HCT116 (cell line): Measurements from ENCODE around the gene RXFP1. TPM values are rescaled to one million over a fixed set of nuclear protein-coding genes. Genes with fewer than 3 reads are reported as not detected.

Source experiments
- ATAC-seq: fragments of 200-7000 bp; cut with Tn5 transposase; 2 replicates; pipeline ENCODE4 v1.9.1; 2020; ENCODE audit warnings: mild to moderate bottlenecking, moderate library complexity
- BruUV-seq: library from RNA; stranded (reverse); fragments of 400-500 nt; replicated peaks from 2 replicates; lab custom pipeline; 2021; lab: Mats Ljungman, UMichigan
- CTCF ChIA-PET: fragments of 300-600 bp; sonication (Branson Sonifier 250); formaldehyde crosslinking; loops from one replicate; lab custom pipeline; 2021; ENCODE audit warnings: antibody characterized with exemption; lab: Charles Lee
- POLR2A ChIA-PET: fragments of 300-600, 350-600 bp; sonication (Branson Sonifier 250); formaldehyde crosslinking; loops from one replicate; lab custom pipeline; 2021; ENCODE audit warnings: antibody characterized with exemption; lab: Charles Lee
- RAD21 ChIA-PET, 2 experiments: fragments of 300-600 bp; sonication (Branson Sonifier 250); formaldehyde crosslinking; loops; one replicate each; lab custom pipeline; 2023; ENCODE audit warnings: low total read pairs in 2 of 2; ENCODE audit not compliant: uncharacterized antibody in 2 of 2, unreplicated experiment in 2 of 2, low non-redundant PET in 1 of 2; lab: Charles Lee
- DNase-seq: peaks from one replicate; pipeline ENCODE4 v3.0.0-alpha.2; 2010; ENCODE audit warnings: low read depth, low spot score
- H2AFZ ChIP-seq: fragments of 200-600 bp; shearing (Covaris generic), sonication (generic); 2 replicates; pipeline ENCODE4 v1.6.1; 2017; ENCODE audit warnings: low read depth, mixed run types, mixed read lengths, antibody characterized with exemption, low read length; ENCODE audit not compliant: poor library complexity, severe bottlenecking
- H3K27ac ChIP-seq: 2 replicates; pipeline ENCODE4 v1.5.1; 2012; ENCODE audit warnings: low read depth, low read length
- H3K27me3 ChIP-seq: fragments of 200-600 bp; sonication (generic); 2 replicates; pipeline ENCODE4 v1.6.1; 2016; ENCODE audit warnings: mixed run types, low read length, mixed read lengths; ENCODE audit not compliant: insufficient read depth
- H3K36me3 ChIP-seq, 2 experiments: fragments of 200-500 bp in 1 of 2; fragments of 200-600 bp in 1 of 2; sonication (Bioruptor generic) in 1 of 2; sonication (generic) in 1 of 2; 2 replicates each; pipeline versions ENCODE4 v1.5.1 to v1.6.1; 2014 to 2016; ENCODE audit warnings: low read length in 2 of 2, inconsistent platforms in 1 of 2, mixed read lengths in 1 of 2, mixed run types in 1 of 2; ENCODE audit not compliant: insufficient read depth in 2 of 2, control insufficient read depth in 1 of 2
- H3K4me1 ChIP-seq, 2 experiments: fragments of 200-600 bp in 1 of 2; sonication (generic) in 1 of 2; 2 replicates each; pipeline versions ENCODE4 v1.5.1 to v1.6.1; 2012 to 2017; ENCODE audit warnings: low read length in 2 of 2, inconsistent platforms in 1 of 2, mild to moderate bottlenecking in 1 of 2, mixed read lengths in 1 of 2, mixed run types in 1 of 2, moderate library complexity in 1 of 2; ENCODE audit not compliant: insufficient read depth in 2 of 2, control insufficient read depth in 1 of 2
- H3K4me2 ChIP-seq: fragments of 200-600 bp; sonication (generic); 2 replicates; pipeline ENCODE4 v1.6.1; 2017; ENCODE audit warnings: mixed run types, low read length, mixed read lengths
- H3K4me3 ChIP-seq, 2 experiments: fragments of 200-600 bp in 1 of 2; sonication (generic) in 1 of 2; replicated peaks in 1 of 2; 2 replicates each; pipeline ENCODE4 v1.5.1; 2011 to 2016; ENCODE audit warnings: low read length in 2 of 2, control low read depth in 1 of 2, low read depth in 1 of 2, mild to moderate bottlenecking in 1 of 2, mixed read lengths in 1 of 2, mixed run types in 1 of 2
- H3K79me2 ChIP-seq: fragments of 200-600 bp; sonication (generic); 2 replicates; pipeline ENCODE4 v1.6.1; 2017; ENCODE audit warnings: mild to moderate bottlenecking, mixed run types, low read length, moderate library complexity, mixed read lengths; ENCODE audit not compliant: insufficient read depth
- H3K9ac ChIP-seq: fragments of 200-600 bp; sonication (generic); 2 replicates; pipeline ENCODE4 v1.6.1; 2016; ENCODE audit warnings: low read length, mixed read lengths
- H3K9me2 ChIP-seq: fragments of 200-600 bp; sonication (generic), shearing (Covaris generic); 2 replicates; pipeline ENCODE4 v1.6.1; 2017; ENCODE audit warnings: mixed run types, mild to moderate bottlenecking, moderate library complexity; ENCODE audit not compliant: insufficient read depth
- H3K9me3 ChIP-seq, 2 experiments: fragments of 200-500 bp in 1 of 2; fragments of 200-600 bp in 1 of 2; sonication (Bioruptor generic) in 1 of 2; sonication (generic) in 1 of 2; 2 replicates each; pipeline ENCODE4 v1.6.1; 2014 to 2017; ENCODE audit warnings: low read length in 2 of 2, mixed read lengths in 2 of 2, inconsistent platforms in 1 of 2, low read depth in 1 of 2, mild to moderate bottlenecking in 1 of 2, mixed run types in 1 of 2, moderate library complexity in 1 of 2; ENCODE audit not compliant: control insufficient read depth in 1 of 2, insufficient read depth in 1 of 2
- H4K20me1 ChIP-seq: fragments of 200-600 bp; sonication (generic), shearing (Covaris generic); 2 replicates; pipeline ENCODE4 v1.6.1; 2017; ENCODE audit warnings: mixed run types, mild to moderate bottlenecking, moderate library complexity; ENCODE audit not compliant: insufficient read depth
- CEBPB ChIP-seq: IDR thresholded peaks from 2 replicates; pipeline ENCODE4 v1.6.1; 2012; ENCODE audit warnings: low read depth
- EGR1 ChIP-seq: IDR thresholded peaks from 2 replicates; pipeline ENCODE4 v1.6.1; 2012; ENCODE audit warnings: low read depth
- EZH2 ChIP-seq: fragments of 200-600 bp; sonication (generic); IDR thresholded peaks from 2 replicates; pipeline ENCODE4 v1.6.1; 2017; ENCODE audit warnings: antibody characterized with exemption, mixed run types
- JUND ChIP-seq: IDR thresholded peaks from 2 replicates; pipeline ENCODE4 v1.6.1; 2012
- POLR2AphosphoS5 ChIP-seq: IDR thresholded peaks from 2 replicates; pipeline ENCODE4 v1.6.1; 2011; ENCODE audit warnings: mild to moderate bottlenecking, low read depth, low read length, moderate library complexity
- RAD21 ChIP-seq: IDR thresholded peaks from 2 replicates; pipeline ENCODE4 v1.6.1; 2012; ENCODE audit warnings: low read depth, mild to moderate bottlenecking
- SRF ChIP-seq: IDR thresholded peaks from 2 replicates; pipeline ENCODE4 v1.6.1; 2012; ENCODE audit warnings: low read depth
- TCF7L2 ChIP-seq: IDR thresholded peaks from 2 replicates; pipeline ENCODE4 v1.7.0; 2011; ENCODE audit warnings: borderline replicate concordance, inconsistent platforms; ENCODE audit not compliant: insufficient read depth, insufficient read length; ENCODE audit errors: extremely low read depth
- ZFX ChIP-seq: fragments of 450-650 bp; IDR thresholded peaks from 2 replicates; pipeline ENCODE4 v1.6.1; 2017
- intact Hi-C: fragments of 100-400 bp; cut with micrococcal nuclease; formaldehyde crosslinking; loops from 2 replicates; pipeline ENCODE4 v1.10.0; 2022
- total RNA-seq: library from RNA; stranded (reverse); gene quantifications from one replicate; pipeline ENCODE4 v1.2.1, GENCODE V29; 2021; ENCODE audit not compliant: unreplicated experiment
- TF ChIP-seq, protein P1 (sequence below): IDR thresholded peaks from 2 replicates; pipeline ENCODE4 v1.6.1; 2012
- TF ChIP-seq, protein P2 (sequence below), 3 experiments: fragments of 200-600 bp in 1 of 3; sonication (generic) in 1 of 3; IDR thresholded peaks in 2 of 3; conservative IDR thresholded peaks in 1 of 3; 2 replicates each; pipeline ENCODE4 v1.5.1; 2012 to 2017; ENCODE audit warnings: low read depth in 2 of 3, low read length in 2 of 3, antibody characterized with exemption in 1 of 3, borderline replicate concordance in 1 of 3, control low read depth in 1 of 3, mild to moderate bottlenecking in 1 of 3, mixed read lengths in 1 of 3, mixed run types in 1 of 3, moderate library complexity in 1 of 3; ENCODE audit not compliant: insufficient read depth in 1 of 3

Gene RXFP1
- total RNA-seq, 1 experiment from 2014 or later, result not detected

DNA sequence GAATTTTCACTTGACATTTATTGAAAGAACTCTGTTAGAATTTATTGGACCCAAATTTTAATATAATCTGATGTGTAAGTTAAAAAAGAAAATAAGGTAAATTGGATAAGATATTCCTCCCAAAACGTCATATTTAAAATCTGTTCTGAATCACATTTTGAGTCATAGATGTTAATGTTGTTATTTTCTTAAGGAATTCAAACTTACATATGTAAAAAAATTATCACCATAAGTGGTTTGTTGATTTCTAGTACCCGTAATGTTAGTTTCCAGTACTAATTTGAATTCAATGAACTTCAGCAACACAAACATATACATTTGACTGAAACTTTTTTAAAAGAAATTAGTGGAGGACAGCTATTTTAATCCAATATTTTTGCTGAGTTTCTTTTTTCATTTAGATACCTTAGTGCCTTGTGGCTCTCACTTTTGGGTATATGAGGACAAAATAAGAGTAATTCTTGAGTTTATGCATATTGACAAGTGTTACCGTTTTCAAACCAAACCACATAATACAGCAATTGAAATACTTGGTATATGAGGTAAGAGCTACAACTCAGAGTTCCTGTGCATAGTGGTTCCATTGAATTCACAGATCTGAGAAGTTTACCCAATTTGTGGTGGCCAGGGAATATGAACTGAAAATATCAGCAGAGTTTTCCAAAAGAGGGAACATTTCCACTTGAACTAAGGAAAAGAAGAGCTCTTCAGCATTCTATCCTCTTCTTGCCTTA is 78.2 kb downstream of the RXFP1 start:
- no peaks in the 10 kb centered on the region for H4K20me1 ChIP-seq
- ChIA-PET RAD21 (no interaction called here), CTCF (interaction anchor here (0.8 kb wide), 1 partner anchor 104 kb away, joined by 3 read pairs; no protein-coding TSS in a partner anchor), POLR2A (interaction anchor here (0.6 kb wide), 1 partner anchor 8 kb away, joined by 3 read pairs; no protein-coding TSS in a partner anchor)
- ATAC-seq (no peak), DNase-seq (no peak)
- TF ChIP-seq, protein P1, sequence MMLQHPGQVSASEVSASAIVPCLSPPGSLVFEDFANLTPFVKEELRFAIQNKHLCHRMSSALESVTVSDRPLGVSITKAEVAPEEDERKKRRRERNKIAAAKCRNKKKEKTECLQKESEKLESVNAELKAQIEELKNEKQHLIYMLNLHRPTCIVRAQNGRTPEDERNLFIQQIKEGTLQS, result no peak
- no peak for TF ChIP-seq EGR1
- no peak for TF ChIP-seq EZH2
- TF ChIP-seq ZFX, result no peak
- TF ChIP-seq, protein P2, sequence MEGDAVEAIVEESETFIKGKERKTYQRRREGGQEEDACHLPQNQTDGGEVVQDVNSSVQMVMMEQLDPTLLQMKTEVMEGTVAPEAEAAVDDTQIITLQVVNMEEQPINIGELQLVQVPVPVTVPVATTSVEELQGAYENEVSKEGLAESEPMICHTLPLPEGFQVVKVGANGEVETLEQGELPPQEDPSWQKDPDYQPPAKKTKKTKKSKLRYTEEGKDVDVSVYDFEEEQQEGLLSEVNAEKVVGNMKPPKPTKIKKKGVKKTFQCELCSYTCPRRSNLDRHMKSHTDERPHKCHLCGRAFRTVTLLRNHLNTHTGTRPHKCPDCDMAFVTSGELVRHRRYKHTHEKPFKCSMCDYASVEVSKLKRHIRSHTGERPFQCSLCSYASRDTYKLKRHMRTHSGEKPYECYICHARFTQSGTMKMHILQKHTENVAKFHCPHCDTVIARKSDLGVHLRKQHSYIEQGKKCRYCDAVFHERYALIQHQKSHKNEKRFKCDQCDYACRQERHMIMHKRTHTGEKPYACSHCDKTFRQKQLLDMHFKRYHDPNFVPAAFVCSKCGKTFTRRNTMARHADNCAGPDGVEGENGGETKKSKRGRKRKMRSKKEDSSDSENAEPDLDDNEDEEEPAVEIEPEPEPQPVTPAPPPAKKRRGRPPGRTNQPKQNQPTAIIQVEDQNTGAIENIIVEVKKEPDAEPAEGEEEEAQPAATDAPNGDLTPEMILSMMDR (IDR thresholded peaks at IDR 0.05 in 2 of 3, conservative IDR thresholded peaks at IDR 0.05 in 1 of 3; ENCODE audit: borderline replicate concordance in 1 of 3, insufficient read depth in 1 of 3, low read depth in 2 of 3, low read length in 2 of 3), result no peak
- TF ChIP-seq RAD21, result no peak
- TF ChIP-seq CEBPB, result no peak
- TF ChIP-seq POLR2AphosphoS5, result no peak
- TF ChIP-seq SRF, result no peak
- no peak for TF ChIP-seq JUND
- no peak for TF ChIP-seq TCF7L2
- intact Hi-C loops, result no loop called here
- H3K36me3 ChIP-seq, result no peaks in the 10 kb centered on the region
- H3K9me2 ChIP-seq, result no peaks in the 10 kb centered on the region
- no peak overlapping the region for H3K9ac ChIP-seq
- H3K27me3 ChIP-seq, result no peaks in the 10 kb centered on the region
- BruUV-seq, result no TSS peak
- H3K79me2 ChIP-seq, result no peaks in the 10 kb centered on the region
- no peak overlapping the region for H3K4me2 ChIP-seq
- H3K27ac ChIP-seq, result no peak overlapping the region
- no peak overlapping the region for H3K4me3 ChIP-seq
- H2AFZ ChIP-seq, result no peak overlapping the region
- H3K9me3 ChIP-seq, result no peaks in the 10 kb centered on the region
- no peaks in the 10 kb centered on the region for H3K4me1 ChIP-seq
